GM19351 (cell line): ENCODE measurements around the gene TCF7L1.
"Not testable (repeated sequence)": the region's sequence is repeated elsewhere in the genome, so short reads cannot be mapped to it uniquely, and the experiment has no call there.

Source experiments
- ATAC-seq: cut with Tn5 transposase; IDR thresholded peaks from one replicate; pipeline ENCODE4 v1.9.1; 2021; ENCODE audit warnings: mild to moderate bottlenecking, moderate library complexity; ENCODE audit not compliant: unreplicated experiment

The TCF7L1 gene

GRCh38 chr2:85181134-85181631, 48.0 kb downstream of the TCF7L1 start:
- ATAC-seq, result no peak

- no peak for ATAC-seq
These were observed 48.8 kb downstream of the TCF7L1 start for GRCh38 chr2:85181844-85182456.

GRCh38 chr2:85183076-85183475, 49.9 kb downstream of the TCF7L1 start:
- ATAC-seq, result no peak

GRCh38 chr2:85183479-85183878, 50.3 kb downstream of the TCF7L1 start:
- no peak for ATAC-seq

- ATAC-seq, result no peak
These were observed 51.0 kb downstream of the TCF7L1 start for GRCh38 chr2:85184231-85184630.

- ATAC-seq, result no peak
These were observed 51.8 kb downstream of the TCF7L1 start for GRCh38 chr2:85184990-85185389.

GRCh38 chr2:85185431-85185940, 52.3 kb downstream of the TCF7L1 start:
- ATAC-seq, result no peak

- no peak for ATAC-seq
These were observed 53.9 kb downstream of the TCF7L1 start for GRCh38 chr2:85187069-85187468.

- no peak for ATAC-seq
These were observed 55.7 kb downstream of the TCF7L1 start for GRCh38 chr2:85188852-85189251.

- no peak for ATAC-seq
These were observed 56.5 kb downstream of the TCF7L1 start for GRCh38 chr2:85189606-85190270.

- ATAC-seq, result no peak
These were observed 58.0 kb downstream of the TCF7L1 start for GRCh38 chr2:85191157-85191556.

GRCh38 chr2:85194780-85195480, 61.7 kb downstream of the TCF7L1 start:
- no peak for ATAC-seq

- ATAC-seq, result no peak
These were observed 62.8 kb downstream of the TCF7L1 start for GRCh38 chr2:85195956-85196355.

GRCh38 chr2:85199698-85200097, 66.5 kb downstream of the TCF7L1 start:
- no peak for ATAC-seq

- ATAC-seq, result no peak
These were observed 76.7 kb downstream of the TCF7L1 start for GRCh38 chr2:85209887-85210286.

- no peak for ATAC-seq
These were observed 77.3 kb downstream of the TCF7L1 start for GRCh38 chr2:85210511-85210910.

GRCh38 chr2:85211606-85212005, 78.4 kb downstream of the TCF7L1 start:
- not testable (repeated sequence) for ATAC-seq

- ATAC-seq, result no peak
These were observed 79.6 kb downstream of the TCF7L1 start for GRCh38 chr2:85212841-85213240.

- no peak for ATAC-seq
These were observed 80.2 kb downstream of the TCF7L1 start for GRCh38 chr2:85213404-85213803.

- ATAC-seq, result no peak
These were observed 80.8 kb downstream of the TCF7L1 start for GRCh38 chr2:85213901-85214512.

GRCh38 chr2:85215081-85215447, 81.9 kb downstream of the TCF7L1 start:
- ATAC-seq, result no peak
